Gastroesophageal sphincter (tissue), 4 donors: ENCODE measurements around the gene VCL. TPM values are rescaled to one million over a fixed set of nuclear protein-coding genes. Genes with fewer than 3 reads are reported as not detected.

ENCODE experiments used
- ATAC-seq: fragments of 150-250 bp; one replicate; pipeline ENCODE4 v1.9.1; 2016; ENCODE audit warnings: mild to moderate bottlenecking, moderate library complexity
- H3K27ac ChIP-seq, 4 donors: fragments of 200-600 bp; sonication (generic) in 3 of 4; 1 replicate in 3 of 4; 2 replicates in 1 of 4; pipeline ENCODE4 v1.5.1; 2016 to 2019
- H3K27me3 ChIP-seq: fragments of 200-600 bp; sonication (generic); one replicate; pipeline ENCODE4 v1.5.1; 2019
- H3K36me3 ChIP-seq, 2 donors: fragments of 200-600 bp; sonication (generic); one replicate each; pipeline ENCODE4 v1.5.1; 2019; ENCODE audit warnings: control low read depth in 1 of 2
- H3K4me1 ChIP-seq, 3 donors: fragments of 200-600 bp; sonication (generic); 1 replicate in 2 of 3; 2 replicates in 1 of 3; pipeline ENCODE4 v1.5.1; 2016 to 2019; ENCODE audit warnings: control low read depth in 2 of 3
- H3K4me3 ChIP-seq, 2 donors: fragments of 200-600 bp; sonication (generic); one replicate each; pipeline ENCODE4 v1.5.1; 2019; ENCODE audit warnings: mild to moderate bottlenecking in 1 of 2, moderate library complexity in 1 of 2
- H3K9me3 ChIP-seq, 3 donors: fragments of 200-600 bp; sonication (generic); one replicate each; pipeline ENCODE4 v1.5.1; 2017 to 2019; ENCODE audit warnings: control low read depth in 2 of 3
- CTCF ChIP-seq, 4 experiments: fragments of 200-600 bp in 2 of 4; fragments of 450-650 bp in 2 of 4; sonication (generic) in 1 of 4; IDR thresholded peaks; one replicate each; pipeline ENCODE4 v1.5.1; 2017 to 2019; ENCODE audit warnings: antibody characterized with exemption in 4 of 4, mild to moderate bottlenecking in 2 of 4, moderate library complexity in 2 of 4
- EP300 ChIP-seq: sonication (generic); formaldehyde crosslinking; IDR thresholded peaks from one replicate; pipeline ENCODE4 v1.6.1; 2017; ENCODE audit warnings: antibody characterized with exemption, mild to moderate bottlenecking
- POLR2A ChIP-seq, 2 donors: fragments of 450-650 bp; IDR thresholded peaks; one replicate each; pipeline ENCODE4 v1.6.1; 2017; ENCODE audit warnings: antibody characterized with exemption in 2 of 2, mild to moderate bottlenecking in 2 of 2, moderate library complexity in 1 of 2
- POLR2AphosphoS5 ChIP-seq: sonication (generic); formaldehyde crosslinking; IDR thresholded peaks from one replicate; pipeline ENCODE4 v1.6.1; 2017; ENCODE audit warnings: antibody characterized with exemption
- WGBS, 2 donors: methylation state at CpG; one replicate each; pipeline ENCODE4 v1.1.5; 2018; ENCODE audit warnings: low coverage in 1 of 2; 5-methylcytosine and 5-hydroxymethylcytosine counted together
- total RNA-seq, 4 donors: library from RNA; depleted of rRNA; stranded (reverse); fragments of >200 nt; gene quantifications; one replicate each; pipeline ENCODE4 v1.1.0, GENCODE V29; 2016

Gene VCL
- total RNA-seq, 4 donors from 2014 or later = 433 to 615 (median 440) TPM

- Histone ChIP-seq H3K9me3 (no peaks in the 10 kb centered on the region), H3K36me3 (peaks cover 0 to 96% of the 10 kb centered on the region in 2 donors), H3K4me1 (peaks cover 0 to 67% (median 0%) of the 10 kb centered on the region in 3 donors), H3K4me3 (no peak overlapping the region), H3K27ac (peak overlapping the region in 3 of 4 donors; percentile 21 to 56 (median 41)), H3K27me3 (no peaks in the 10 kb centered on the region)
- TF ChIP-seq CTCF (IDR thresholded peaks at IDR 0.05) = no peak
- no peak for TF ChIP-seq EP300
- TF ChIP-seq POLR2A (IDR thresholded peaks at IDR 0.05) = no peak
- no peak for TF ChIP-seq POLR2AphosphoS5
- 69% methylated on average over 2 to 4 of the region's 4 CpGs for WGBS, 2 donors
- no peak for ATAC-seq
Measured at GRCh38 chr10:74117738-74118137, 119.8 kb downstream of the VCL start.

- Histone ChIP-seq H3K9me3 (no peaks in the 10 kb centered on the region), H3K4me3 (no peak overlapping the region), H3K27me3 (no peaks in the 10 kb centered on the region), H3K4me1 (peaks cover 0 to 65% (median 0%) of the 10 kb centered on the region in 3 donors), H3K27ac (peak overlapping the region in 3 of 4 donors; percentile 5 to 56 (median 41)), H3K36me3 (peaks cover 0 to 96% of the 10 kb centered on the region in 2 donors)
- 56 to 83% methylated on average over 1 to 3 of the region's 3 CpGs for WGBS, 2 donors
- TF ChIP-seq CTCF (IDR thresholded peaks at IDR 0.05) = no peak
- no peak for TF ChIP-seq POLR2AphosphoS5
- TF ChIP-seq POLR2A (IDR thresholded peaks at IDR 0.05) = no peak
- TF ChIP-seq EP300 = no peak
- ATAC-seq = no peak
Measured at GRCh38 chr10:74118804-74119203, 120.9 kb downstream of the VCL start.

GRCh38 chr10:74120911-74121310, 123.0 kb downstream of the VCL start:
- H3K27ac ChIP-seq = peak overlapping the region in 1 of 4 donors; percentile 49
- TF ChIP-seq POLR2AphosphoS5 (no peak), EP300 (no peak), CTCF (IDR thresholded peaks at IDR 0.05) (no peak), POLR2A (IDR thresholded peaks at IDR 0.05) (no peak)
- H3K27me3 ChIP-seq = no peaks in the 10 kb centered on the region
- no peak overlapping the region for H3K4me3 ChIP-seq
- ATAC-seq = no peak
- peaks cover 0 to 50% (median 0%) of the 10 kb centered on the region in 3 donors for H3K4me1 ChIP-seq
- 9 to 40% methylated on average over 1 of the region's 1 CpG for WGBS, 2 donors
- no peaks in the 10 kb centered on the region for H3K9me3 ChIP-seq
- peaks cover 0 to 95% of the 10 kb centered on the region in 2 donors for H3K36me3 ChIP-seq

GRCh38 chr10:74121368-74121767, 123.5 kb downstream of the VCL start:
- TF ChIP-seq POLR2AphosphoS5 = no peak
- TF ChIP-seq EP300 = no peak
- no peak for TF ChIP-seq POLR2A (IDR thresholded peaks at IDR 0.05)
- no peak for TF ChIP-seq CTCF (IDR thresholded peaks at IDR 0.05)
- Histone ChIP-seq H3K9me3 (no peaks in the 10 kb centered on the region), H3K4me3 (no peak overlapping the region), H3K36me3 (peaks cover 0 to 95% of the 10 kb centered on the region in 2 donors), H3K27me3 (no peaks in the 10 kb centered on the region), H3K4me1 (peaks cover 0 to 50% (median 0%) of the 10 kb centered on the region in 3 donors), H3K27ac (peak overlapping the region in 1 of 4 donors; percentile 49)
- no peak for ATAC-seq
- 60 to 73% methylated on average over 1 of the region's 1 CpG for WGBS, 2 donors

GRCh38 chr10:74122060-74122459, 124.1 kb downstream of the VCL start:
- no peak overlapping the region for H3K4me3 ChIP-seq
- TF ChIP-seq POLR2A (IDR thresholded peaks at IDR 0.05) = no peak
- TF ChIP-seq CTCF (IDR thresholded peaks at IDR 0.05) = no peak
- no peak for ATAC-seq
- peak overlapping the region in 2 of 4 donors; percentile 29 to 57 for H3K27ac ChIP-seq
- no peaks in the 10 kb centered on the region for H3K27me3 ChIP-seq
- H3K4me1 ChIP-seq = peaks cover 0 to 50% (median 0%) of the 10 kb centered on the region in 3 donors
- peaks cover 0 to 94% of the 10 kb centered on the region in 2 donors for H3K36me3 ChIP-seq
- H3K9me3 ChIP-seq = no peaks in the 10 kb centered on the region
- WGBS, 2 donors = 39 to 41% methylated on average over 2 to 3 of the region's 3 CpGs
